GM23338 (cell line): ENCODE measurements around the gene MYOM1. TPM values are rescaled to one million over a fixed set of nuclear protein-coding genes. Genes with fewer than 3 reads are reported as not detected.

ENCODE experiments used
- ATAC-seq: fragments of 200-7000 bp; cut with Tn5 transposase; 3 replicates; pipeline ENCODE4 v1.9.1; 2020
- DNase-seq: peaks from one replicate; pipeline ENCODE4 v3.0.0-alpha.2; 2015; ENCODE audit warnings: low spot score
- H2AFZ ChIP-seq: fragments of 200-600 bp; sonication (generic); 2 replicates; pipeline ENCODE4 v1.8.0; 2016; ENCODE audit warnings: antibody characterized with exemption, mild to moderate bottlenecking, moderate library complexity
- H3F3A ChIP-seq: fragments of 200-600 bp; sonication (generic); replicated peaks from 2 replicates; pipeline ENCODE4 v1.8.0; 2017; ENCODE audit warnings: antibody characterized with exemption, mixed run types, low read depth
- H3K27ac ChIP-seq: fragments of 200-600 bp; sonication (generic); 2 replicates; pipeline ENCODE4 v1.6.1; 2016; ENCODE audit warnings: low read depth
- H3K27me3 ChIP-seq: fragments of 200-600 bp; sonication (generic); 2 replicates; pipeline ENCODE4 v1.8.0; 2016; ENCODE audit warnings: mild to moderate bottlenecking, mixed run types, moderate library complexity; ENCODE audit not compliant: insufficient read depth
- H3K36me3 ChIP-seq: fragments of 200-600 bp; sonication (generic); 2 replicates; pipeline ENCODE4 v1.8.0; 2016; ENCODE audit warnings: mild to moderate bottlenecking; ENCODE audit not compliant: insufficient read depth
- H3K4me1 ChIP-seq: fragments of 200-600 bp; sonication (generic); 2 replicates; pipeline ENCODE4 v1.8.0; 2016; ENCODE audit warnings: mild to moderate bottlenecking, moderate library complexity; ENCODE audit not compliant: insufficient read depth
- H3K4me2 ChIP-seq: fragments of 200-600 bp; sonication (generic); 2 replicates; pipeline ENCODE4 v1.7.1; 2017; ENCODE audit warnings: mixed run types
- H3K4me3 ChIP-seq: fragments of 200-600 bp; sonication (generic); 2 replicates; pipeline ENCODE4 v1.6.1; 2016; ENCODE audit warnings: mixed run types
- H3K79me2 ChIP-seq: fragments of 200-600 bp; sonication (generic); replicated peaks from 2 replicates; pipeline ENCODE4 v1.8.0; 2017; ENCODE audit warnings: mild to moderate bottlenecking; ENCODE audit not compliant: insufficient read depth
- H3K9me2 ChIP-seq: fragments of 200-600 bp; sonication (generic); 2 replicates; pipeline ENCODE4 v1.8.0; 2017; ENCODE audit not compliant: insufficient read depth
- H4K20me1 ChIP-seq: fragments of 200-600 bp; sonication (generic); replicated peaks from 2 replicates; pipeline ENCODE4 v1.8.0; 2017; ENCODE audit warnings: mild to moderate bottlenecking; ENCODE audit not compliant: insufficient read depth
- H3K27ac Mint-ChIP-seq: 2 replicates; pipeline ENCODE4 v1.8.0; 2020; ENCODE audit warnings: inconsistent platforms, mild to moderate bottlenecking, moderate library complexity, mixed read lengths
- H3K27me3 Mint-ChIP-seq: 3 replicates; pipeline ENCODE4 v1.8.0; 2022; ENCODE audit warnings: low read depth, mild to moderate bottlenecking, moderate library complexity, mixed read lengths, inconsistent platforms; ENCODE audit not compliant: insufficient read depth, poor library complexity
- H3K36me3 Mint-ChIP-seq: 3 replicates; pipeline ENCODE4 v1.8.0; 2021; ENCODE audit warnings: low read depth, mild to moderate bottlenecking, inconsistent platforms, moderate library complexity, mixed read lengths
- H3K4me1 Mint-ChIP-seq: 3 replicates; pipeline ENCODE4 v1.8.0; 2020; ENCODE audit warnings: mild to moderate bottlenecking, inconsistent platforms, mixed read lengths
- H3K4me3 Mint-ChIP-seq: 3 replicates; pipeline ENCODE4 v1.8.0; 2021; ENCODE audit warnings: moderate library complexity, mild to moderate bottlenecking, inconsistent platforms, mixed read lengths
- H3K9me3 Mint-ChIP-seq: 3 replicates; pipeline ENCODE4 v1.8.0; 2020; ENCODE audit warnings: moderate library complexity, mild to moderate bottlenecking, inconsistent platforms, mixed read lengths
- CREB1 ChIP-seq: fragments of 250-450 bp; sonication (Bioruptor Pico); IDR thresholded peaks from 2 replicates; pipeline ENCODE4 v1.5.0; 2020; ENCODE audit warnings: low read depth, mild to moderate bottlenecking, moderate library complexity
- EZH2 ChIP-seq: fragments of 200-600 bp; sonication (generic); IDR thresholded peaks from one replicate; pipeline ENCODE4 v1.8.0; 2017; ENCODE audit warnings: antibody characterized with exemption, mild to moderate bottlenecking, low read depth; ENCODE audit not compliant: unreplicated experiment
- EZH2phosphoT487 ChIP-seq: fragments of 200-600 bp; sonication (generic); IDR thresholded peaks from one replicate; pipeline ENCODE4 v1.8.1; 2018; ENCODE audit warnings: antibody characterized with exemption; ENCODE audit not compliant: unreplicated experiment
- JUNB ChIP-seq: IDR thresholded peaks from one replicate; pipeline ENCODE4 v1.6.1; 2016; ENCODE audit warnings: antibody characterized with exemption; ENCODE audit not compliant: unreplicated experiment
- NANOG ChIP-seq: IDR thresholded peaks from 2 replicates; pipeline ENCODE4 v1.6.1; 2016; ENCODE audit warnings: antibody characterized with exemption, borderline replicate concordance
- POLR2AphosphoS5 ChIP-seq: IDR thresholded peaks from 2 replicates; pipeline ENCODE4 v1.6.1; 2016; ENCODE audit warnings: antibody characterized with exemption, low read depth
- STAT1 ChIP-seq: IDR thresholded peaks from one replicate; pipeline ENCODE4 v1.6.1; 2016; ENCODE audit warnings: antibody characterized with exemption; ENCODE audit not compliant: unreplicated experiment
- ZNF114 ChIP-seq: fragments of 250-450 bp; sonication (Bioruptor Pico); IDR thresholded peaks from 2 replicates; pipeline ENCODE4 v1.5.0; 2020; ENCODE audit warnings: mild to moderate bottlenecking, moderate library complexity
- ZNF331 ChIP-seq: fragments of 250-450 bp; sonication (Bioruptor Pico); IDR thresholded peaks from 2 replicates; pipeline ENCODE4 v1.5.0; 2020; ENCODE audit warnings: low read depth, mild to moderate bottlenecking, moderate library complexity
- polyA plus RNA-seq: library from polyadenylated mRNA; unstranded; fragments of >200 nt; fragmentation: Nextera tagmentation; extraction: Ambion mirVana; gene quantifications from 2 replicates; pipeline ENCODE4 v1.2.1, GENCODE V29; 2016
- total RNA-seq: library from RNA; depleted of rRNA; stranded (reverse); fragments of >200 nt; shearing (Covaris generic); gene quantifications from 2 replicates; pipeline ENCODE4 v1.2.3, GENCODE V29; 2014
- TF ChIP-seq, protein P1 (sequence below): IDR thresholded peaks from one replicate; pipeline ENCODE4 v1.6.1; 2018; ENCODE audit warnings: antibody characterized with exemption; ENCODE audit not compliant: unreplicated experiment
- TF ChIP-seq, protein P2 (sequence below): IDR thresholded peaks from 2 replicates; pipeline ENCODE4 v1.6.1; 2016; ENCODE audit warnings: antibody characterized with exemption
- TF ChIP-seq, protein P3 (sequence below), 2 experiments: fragments of 200-600 bp in 1 of 2; sonication (generic) in 1 of 2; conservative IDR thresholded peaks; 2 replicates each; pipeline versions ENCODE4 v1.5.1 to v1.6.1; 2016 to 2017; ENCODE audit warnings: antibody characterized with exemption in 2 of 2, low read depth in 2 of 2, mild to moderate bottlenecking in 2 of 2, moderate library complexity in 1 of 2

Gene MYOM1
- total and polyA plus RNA-seq, 2 experiments from 2014 or later: 0.27 to 0.38 TPM

DNA sequence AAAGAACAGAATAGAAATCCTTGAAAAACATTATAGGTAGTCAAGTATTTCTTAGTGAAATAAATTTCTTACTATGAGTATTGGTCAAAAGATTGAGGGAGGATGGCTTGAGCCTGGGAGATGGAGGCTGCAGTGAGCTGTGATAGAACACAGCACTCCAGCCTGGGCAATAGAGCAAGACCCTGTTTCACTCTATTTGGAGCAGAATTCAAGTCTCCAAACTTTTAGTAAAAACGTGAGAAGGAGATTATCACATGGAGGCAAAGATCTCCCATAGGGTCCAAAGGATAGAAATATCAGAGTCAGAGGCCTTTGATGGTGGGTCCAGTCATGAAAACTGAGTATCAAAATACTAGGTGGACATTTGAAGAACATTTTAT lies 25.4 kb upstream of the MYOM1 start:
- no peak overlapping the region for H3K27ac Mint-ChIP-seq
- Histone ChIP-seq H3K4me1 (peaks cover 19% of the 10 kb centered on the region), H3K27ac (no peak overlapping the region), H3F3A (0 out of 2 replicates have a peak, but pooled peaks cover 6% of the 10 kb centered on the region), H2AFZ (no peak overlapping the region), H3K36me3 (peaks cover 7% of the 10 kb centered on the region), H3K9me2 (no peaks in the 10 kb centered on the region), H3K27me3 (no peaks in the 10 kb centered on the region), H4K20me1 (peaks cover 11% of the 10 kb centered on the region; the same call in 1 of the 2 replicates), H3K4me3 (no peak overlapping the region), H3K4me2 (peak overlapping the region; percentile 82; the same call in 1 of the 2 replicates), H3K79me2 (peaks cover 25% of the 10 kb centered on the region)
- peaks cover 13% of the 10 kb centered on the region for H3K27me3 Mint-ChIP-seq
- no peak for TF ChIP-seq POLR2AphosphoS5
- TF ChIP-seq ZNF331 (CRISPR knock-in tag): no peak
- TF ChIP-seq JUNB: no peak
- TF ChIP-seq STAT1: no peak
- TF ChIP-seq, protein P1, sequence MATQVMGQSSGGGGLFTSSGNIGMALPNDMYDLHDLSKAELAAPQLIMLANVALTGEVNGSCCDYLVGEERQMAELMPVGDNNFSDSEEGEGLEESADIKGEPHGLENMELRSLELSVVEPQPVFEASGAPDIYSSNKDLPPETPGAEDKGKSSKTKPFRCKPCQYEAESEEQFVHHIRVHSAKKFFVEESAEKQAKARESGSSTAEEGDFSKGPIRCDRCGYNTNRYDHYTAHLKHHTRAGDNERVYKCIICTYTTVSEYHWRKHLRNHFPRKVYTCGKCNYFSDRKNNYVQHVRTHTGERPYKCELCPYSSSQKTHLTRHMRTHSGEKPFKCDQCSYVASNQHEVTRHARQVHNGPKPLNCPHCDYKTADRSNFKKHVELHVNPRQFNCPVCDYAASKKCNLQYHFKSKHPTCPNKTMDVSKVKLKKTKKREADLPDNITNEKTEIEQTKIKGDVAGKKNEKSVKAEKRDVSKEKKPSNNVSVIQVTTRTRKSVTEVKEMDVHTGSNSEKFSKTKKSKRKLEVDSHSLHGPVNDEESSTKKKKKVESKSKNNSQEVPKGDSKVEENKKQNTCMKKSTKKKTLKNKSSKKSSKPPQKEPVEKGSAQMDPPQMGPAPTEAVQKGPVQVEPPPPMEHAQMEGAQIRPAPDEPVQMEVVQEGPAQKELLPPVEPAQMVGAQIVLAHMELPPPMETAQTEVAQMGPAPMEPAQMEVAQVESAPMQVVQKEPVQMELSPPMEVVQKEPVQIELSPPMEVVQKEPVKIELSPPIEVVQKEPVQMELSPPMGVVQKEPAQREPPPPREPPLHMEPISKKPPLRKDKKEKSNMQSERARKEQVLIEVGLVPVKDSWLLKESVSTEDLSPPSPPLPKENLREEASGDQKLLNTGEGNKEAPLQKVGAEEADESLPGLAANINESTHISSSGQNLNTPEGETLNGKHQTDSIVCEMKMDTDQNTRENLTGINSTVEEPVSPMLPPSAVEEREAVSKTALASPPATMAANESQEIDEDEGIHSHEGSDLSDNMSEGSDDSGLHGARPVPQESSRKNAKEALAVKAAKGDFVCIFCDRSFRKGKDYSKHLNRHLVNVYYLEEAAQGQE: no peak
- TF ChIP-seq, protein P2, sequence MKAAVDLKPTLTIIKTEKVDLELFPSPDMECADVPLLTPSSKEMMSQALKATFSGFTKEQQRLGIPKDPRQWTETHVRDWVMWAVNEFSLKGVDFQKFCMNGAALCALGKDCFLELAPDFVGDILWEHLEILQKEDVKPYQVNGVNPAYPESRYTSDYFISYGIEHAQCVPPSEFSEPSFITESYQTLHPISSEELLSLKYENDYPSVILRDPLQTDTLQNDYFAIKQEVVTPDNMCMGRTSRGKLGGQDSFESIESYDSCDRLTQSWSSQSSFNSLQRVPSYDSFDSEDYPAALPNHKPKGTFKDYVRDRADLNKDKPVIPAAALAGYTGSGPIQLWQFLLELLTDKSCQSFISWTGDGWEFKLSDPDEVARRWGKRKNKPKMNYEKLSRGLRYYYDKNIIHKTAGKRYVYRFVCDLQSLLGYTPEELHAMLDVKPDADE: no peak
- no peak for TF ChIP-seq ZNF114 (CRISPR knock-in tag)
- peaks cover 27% of the 10 kb centered on the region for H3K9me3 Mint-ChIP-seq
- H3K4me1 Mint-ChIP-seq: peaks cover 16% of the 10 kb centered on the region; the same call in 2 of the 3 replicates
- peaks cover 34% of the 10 kb centered on the region for H3K36me3 Mint-ChIP-seq
- H3K4me3 Mint-ChIP-seq: peak overlapping the region; percentile 23; the same call in 1 of the 3 replicates
- ATAC-seq: no peak
- DNase-seq: no peak

DNA sequence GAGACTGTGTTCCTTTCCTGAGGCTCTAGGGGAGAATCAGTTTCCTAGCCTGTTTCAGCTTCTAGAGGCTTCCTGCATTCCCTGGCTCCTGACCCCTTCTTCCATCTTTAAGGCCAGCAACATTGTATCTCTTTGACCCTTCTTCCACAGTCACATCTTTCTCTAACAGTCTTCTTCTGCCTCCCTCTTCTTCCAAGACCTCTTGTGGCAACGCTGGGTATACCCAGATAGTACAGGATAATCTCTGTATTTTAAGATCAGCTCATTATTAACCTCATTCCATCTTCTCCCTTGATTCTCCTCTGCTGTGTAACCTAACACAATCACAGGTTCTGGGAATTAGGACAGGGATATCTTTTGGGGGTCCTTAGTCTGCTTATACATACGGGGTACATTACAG lies 19.0 kb upstream of the MYOM1 start:
- H3K79me2 ChIP-seq: no peaks in the 10 kb centered on the region
- Mint-ChIP-seq H3K27ac (no peak overlapping the region), H3K36me3 (peaks cover 43% of the 10 kb centered on the region), H3K9me3 (peaks cover 45% of the 10 kb centered on the region), H3K4me1 (no peaks in the 10 kb centered on the region), H3K4me3 (no peak overlapping the region), H3K27me3 (peaks cover 3% of the 10 kb centered on the region)
- no peaks in the 10 kb centered on the region for H3K4me1 ChIP-seq
- H2AFZ ChIP-seq: no peak overlapping the region
- H3K4me2 ChIP-seq: no peak overlapping the region
- DNase-seq: no peak
- H3F3A ChIP-seq: no peaks in the 10 kb centered on the region
- no peak overlapping the region for H3K4me3 ChIP-seq
- 0 out of 2 replicates have a peak, but pooled peaks cover 10% of the 10 kb centered on the region for H3K9me2 ChIP-seq
- TF ChIP-seq ZNF114 (CRISPR knock-in tag) (no peak), POLR2AphosphoS5 (no peak), NANOG (no peak), EZH2 (no peak), EZH2phosphoT487 (no peak), STAT1 (no peak), CREB1 (CRISPR knock-in tag) (no peak), ZNF331 (CRISPR knock-in tag) (no peak)
- TF ChIP-seq, protein P3, sequence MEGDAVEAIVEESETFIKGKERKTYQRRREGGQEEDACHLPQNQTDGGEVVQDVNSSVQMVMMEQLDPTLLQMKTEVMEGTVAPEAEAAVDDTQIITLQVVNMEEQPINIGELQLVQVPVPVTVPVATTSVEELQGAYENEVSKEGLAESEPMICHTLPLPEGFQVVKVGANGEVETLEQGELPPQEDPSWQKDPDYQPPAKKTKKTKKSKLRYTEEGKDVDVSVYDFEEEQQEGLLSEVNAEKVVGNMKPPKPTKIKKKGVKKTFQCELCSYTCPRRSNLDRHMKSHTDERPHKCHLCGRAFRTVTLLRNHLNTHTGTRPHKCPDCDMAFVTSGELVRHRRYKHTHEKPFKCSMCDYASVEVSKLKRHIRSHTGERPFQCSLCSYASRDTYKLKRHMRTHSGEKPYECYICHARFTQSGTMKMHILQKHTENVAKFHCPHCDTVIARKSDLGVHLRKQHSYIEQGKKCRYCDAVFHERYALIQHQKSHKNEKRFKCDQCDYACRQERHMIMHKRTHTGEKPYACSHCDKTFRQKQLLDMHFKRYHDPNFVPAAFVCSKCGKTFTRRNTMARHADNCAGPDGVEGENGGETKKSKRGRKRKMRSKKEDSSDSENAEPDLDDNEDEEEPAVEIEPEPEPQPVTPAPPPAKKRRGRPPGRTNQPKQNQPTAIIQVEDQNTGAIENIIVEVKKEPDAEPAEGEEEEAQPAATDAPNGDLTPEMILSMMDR (conservative IDR thresholded peaks at IDR 0.05; ENCODE audit: low read depth in 2 of 2): no peak; a peak in 1 of 4 replicates
- TF ChIP-seq, protein P1: no peak
- H4K20me1 ChIP-seq: no peaks in the 10 kb centered on the region
- no peaks in the 10 kb centered on the region for H3K27me3 ChIP-seq
- no peak for ATAC-seq
- H3K36me3 ChIP-seq: peaks cover 5% of the 10 kb centered on the region; the same call in 1 of the 2 replicates
- H3K27ac ChIP-seq: no peak overlapping the region
